ENCODE results near the gene OR52H1.
A peak's percentile ranks its signal among the peaks of the same experiment; 100 is the strongest.
"Not testable (repeated sequence)": the region's sequence is repeated elsewhere in the genome, so short reads cannot be mapped to it uniquely, and the experiment has no call there.

Gene OR52H1

DNA sequence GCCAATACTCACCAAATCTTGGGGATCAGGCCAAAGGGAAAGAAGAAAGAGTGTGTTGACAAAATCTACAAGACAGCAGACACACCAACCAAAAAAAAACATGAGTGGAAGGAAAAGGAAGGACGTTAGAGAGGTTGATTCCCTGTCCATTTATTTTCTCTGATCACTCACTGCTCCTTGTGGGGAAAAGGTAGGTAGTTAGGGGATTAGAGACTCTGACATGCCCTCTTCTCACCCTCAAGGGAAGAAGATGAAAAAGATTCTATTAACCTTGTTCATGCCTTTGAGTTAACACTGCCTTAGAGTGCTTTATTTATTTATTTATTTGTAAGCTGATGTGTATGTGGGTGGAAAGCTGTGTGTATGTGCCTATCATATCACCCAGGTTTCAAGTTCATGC, at the start of gene OR52H1:
Gene OR52H1 (minus strand): TSS at position 101 of the 400 bp plus-strand sequence. CDS start 3,035 bp downstream, outside the sequence.
- no peak for DNase-seq

DNA sequence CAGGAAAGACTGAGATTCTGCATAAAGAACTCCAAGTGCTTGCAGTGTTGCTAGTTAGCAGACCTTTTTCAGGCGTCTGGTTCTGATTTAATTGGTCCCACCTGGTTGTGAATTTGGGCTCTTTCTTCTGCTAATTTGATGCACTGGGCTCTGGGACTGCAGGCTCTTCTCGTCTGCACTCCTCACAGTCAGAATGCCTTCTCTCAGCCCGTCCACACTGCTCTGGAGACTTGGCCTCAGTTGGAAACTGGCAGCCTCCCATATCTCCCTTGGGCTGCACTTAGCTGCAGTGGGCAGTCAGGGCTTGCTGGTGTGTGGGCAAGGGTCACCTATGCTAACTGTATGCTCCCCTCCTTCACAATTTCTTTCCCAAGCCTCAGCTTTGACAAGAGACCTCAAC, 49.6 kb upstream of the OR52H1 start:
- DNase-seq = no peak

DNA sequence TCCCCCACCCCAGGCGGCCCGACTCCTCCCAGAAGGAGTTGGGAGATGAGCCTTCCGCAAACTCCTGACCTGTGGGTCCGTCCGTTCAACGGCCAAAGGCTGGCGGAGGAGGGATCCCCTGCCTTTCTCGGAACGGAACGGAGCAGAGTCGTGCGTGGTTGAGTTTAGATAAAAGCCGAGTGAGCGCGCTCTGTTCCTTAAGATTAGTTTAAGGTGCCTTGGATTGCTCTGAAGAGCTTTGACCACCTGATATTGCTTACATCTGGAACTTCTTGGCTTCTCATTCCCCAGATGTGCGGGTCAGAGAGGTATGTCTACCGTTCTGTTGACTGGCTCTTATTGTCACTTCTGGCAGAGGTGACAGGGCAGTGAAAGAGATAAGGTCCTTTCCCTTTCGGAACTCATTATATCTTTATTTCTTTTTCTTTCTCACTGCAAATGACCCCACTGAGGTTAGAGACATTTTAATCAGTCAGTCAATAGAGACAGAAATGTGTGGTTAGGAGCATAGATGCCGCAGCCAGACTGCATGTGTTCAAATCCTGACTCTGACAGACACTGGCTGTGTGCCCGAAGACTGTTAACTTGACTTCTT, 48.4 kb upstream of the OR52H1 start, which contains the start of gene TRIM6:
Gene TRIM6 (plus strand): TSS at position 31 of the 595 bp plus-strand sequence. CDS start 261 bp downstream, at position 292.
- peak; percentile 34 for DNase-seq

DNA sequence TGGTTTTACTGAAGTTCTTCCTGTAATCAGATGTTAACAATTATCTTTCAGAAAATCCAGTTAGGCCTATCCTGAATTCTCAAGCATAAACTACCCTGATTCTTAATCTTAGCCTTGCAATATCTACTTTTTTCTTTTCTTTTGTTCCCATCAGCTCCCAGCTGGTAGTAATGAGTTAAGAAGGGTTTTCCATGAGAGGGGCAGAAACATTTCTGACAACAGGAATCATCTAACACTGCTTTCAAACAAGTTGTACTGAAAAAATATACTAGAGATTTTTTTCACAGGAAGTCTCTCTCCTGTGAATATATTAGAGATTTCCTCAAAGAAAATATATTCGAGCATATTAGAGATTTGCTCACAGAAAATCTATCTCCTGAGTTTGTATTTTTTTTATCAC, 44.8 kb upstream of the OR52H1 start:
- DNase-seq = no peak

DNA sequence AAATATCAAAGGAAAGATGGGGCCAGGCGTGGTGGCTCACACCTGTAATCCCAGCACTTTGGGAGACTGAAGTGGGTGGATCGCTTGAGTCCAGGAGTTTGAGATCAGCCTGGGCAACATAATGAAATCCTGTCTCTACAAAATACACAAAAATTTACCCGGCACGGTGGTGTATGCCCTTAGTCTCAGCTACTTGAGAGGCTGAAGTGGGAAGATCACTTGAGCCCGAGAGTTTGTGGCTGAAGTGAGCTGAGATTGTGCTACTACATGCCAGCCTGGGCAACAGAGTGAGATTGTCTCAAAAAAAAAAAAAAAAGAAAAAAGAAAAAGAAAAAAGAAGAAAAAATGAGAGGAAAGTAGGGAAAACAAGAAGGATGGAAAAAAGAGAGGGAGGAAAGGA, 44.3 kb upstream of the OR52H1 start:
- DNase-seq = no peak

DNA sequence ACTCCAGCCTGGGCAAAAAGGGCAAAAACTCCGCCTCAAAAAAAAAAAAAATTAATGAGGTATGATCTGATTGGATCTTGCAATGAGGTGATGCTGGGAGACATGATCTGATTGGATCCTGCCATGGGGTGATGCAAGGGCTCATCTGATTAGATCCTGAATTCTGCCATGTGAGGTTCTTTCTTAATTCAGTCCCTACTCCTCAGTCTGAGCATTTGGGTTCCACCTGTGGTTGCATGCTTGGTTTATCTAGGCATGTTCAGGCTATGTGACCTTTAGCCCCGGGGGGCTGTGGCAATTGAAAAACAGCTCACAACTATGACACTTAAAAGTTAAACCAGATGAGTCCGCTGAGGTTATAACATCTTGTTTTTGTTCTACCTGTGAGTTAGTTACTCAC, 43.3 kb upstream of the OR52H1 start:
- DNase-seq = no peak

DNA sequence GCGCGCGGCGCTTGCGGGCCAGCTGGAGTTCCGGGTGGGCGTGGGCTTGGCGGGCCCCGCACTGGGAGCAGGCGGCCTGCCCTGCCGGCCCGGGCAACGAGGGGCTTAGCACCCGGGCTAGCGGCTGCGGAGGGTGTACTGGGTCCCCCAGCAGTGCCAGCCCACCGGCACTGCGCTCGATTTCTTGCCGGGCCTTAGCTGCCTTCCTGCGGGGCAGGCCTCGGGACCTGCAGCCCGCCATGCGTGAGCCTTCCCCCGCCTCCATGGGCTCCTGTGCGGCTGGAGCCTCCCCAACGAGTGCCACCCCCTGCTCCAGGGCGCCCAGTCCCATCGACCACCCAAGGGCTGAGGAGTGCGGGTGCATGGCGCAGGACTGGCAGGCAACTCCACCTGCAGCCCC, 41.6 kb upstream of the OR52H1 start:
- DNase-seq = not testable (repeated sequence)

DNA sequence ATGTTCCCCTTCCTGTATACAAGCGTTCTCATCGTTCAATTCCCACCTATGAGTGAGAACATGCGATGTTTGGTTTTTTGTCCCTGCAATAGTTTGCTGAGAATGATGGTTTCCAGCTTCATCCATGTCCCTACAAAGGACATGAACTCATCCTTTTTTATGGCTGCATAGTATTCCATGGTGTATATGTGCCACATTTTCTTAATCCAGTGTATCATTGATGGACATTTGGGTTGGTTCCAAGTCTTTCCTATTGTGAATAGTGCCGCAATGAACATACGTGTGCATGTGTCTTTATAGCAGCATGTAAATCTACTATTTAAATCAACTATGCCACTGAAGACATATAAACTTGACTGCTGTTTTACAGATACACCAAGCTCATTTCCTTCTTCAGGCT, 36.1 kb upstream of the OR52H1 start:
- not testable (repeated sequence) for DNase-seq

DNA sequence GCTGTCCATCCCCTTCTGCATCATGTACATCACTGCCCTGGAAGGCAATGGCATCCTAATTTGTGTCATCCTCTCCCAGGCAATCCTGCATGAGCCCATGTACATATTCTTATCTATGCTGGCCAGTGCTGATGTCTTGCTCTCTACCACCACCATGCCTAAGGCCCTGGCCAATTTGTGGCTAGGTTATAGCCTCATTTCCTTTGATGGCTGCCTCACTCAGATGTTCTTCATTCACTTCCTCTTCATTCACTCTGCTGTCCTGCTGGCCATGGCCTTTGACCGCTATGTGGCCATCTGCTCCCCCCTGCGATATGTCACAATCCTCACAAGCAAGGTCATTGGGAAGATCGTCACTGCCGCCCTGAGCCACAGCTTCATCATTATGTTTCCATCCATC, 32.7 kb upstream of the OR52H1 start:
- no peak for DNase-seq

DNA sequence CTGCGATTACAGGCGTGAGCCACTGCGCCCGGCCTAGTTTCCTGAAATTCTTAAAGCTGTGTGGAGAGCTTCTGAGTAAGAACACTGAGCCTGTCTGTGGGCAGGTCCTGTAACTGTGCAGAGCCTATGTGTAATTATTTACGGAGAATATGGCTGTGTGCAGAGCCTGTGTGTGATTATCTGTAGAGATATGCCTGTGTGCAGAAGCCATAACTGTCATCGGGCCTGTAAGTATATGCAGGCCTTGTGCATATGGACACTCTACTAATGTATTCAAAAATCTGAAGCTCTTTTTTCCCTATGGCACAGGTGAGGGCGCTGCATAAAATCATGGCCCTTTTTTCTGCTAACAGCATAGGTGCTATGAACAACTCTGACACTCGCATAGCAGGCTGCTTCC, 32.2 kb upstream of the OR52H1 start, which contains the start of gene OR52B6:
Gene OR52B6 (plus strand): TSS at position 301 of the 400 bp plus-strand sequence. CDS start 0 bp downstream, at position 301.
- no peak for DNase-seq

DNA sequence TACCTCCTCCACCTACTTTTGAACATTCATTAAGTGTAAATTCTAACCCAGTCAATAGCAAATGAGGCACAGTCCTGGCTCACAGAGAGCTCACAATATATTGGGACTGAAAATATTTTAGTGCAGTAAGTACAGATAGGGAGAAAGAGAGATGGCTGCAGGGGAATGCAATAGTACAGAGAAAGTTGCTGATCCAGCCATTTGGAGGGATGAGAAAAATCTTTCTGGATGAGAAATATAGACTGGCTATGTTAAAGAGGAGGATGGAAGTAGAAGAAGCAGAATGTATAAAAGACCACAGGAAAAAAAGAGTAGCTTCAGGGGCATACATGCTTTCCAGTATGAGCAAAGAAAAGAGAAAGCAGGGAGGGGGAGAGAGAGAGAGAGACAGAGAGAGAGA, 28.8 kb upstream of the OR52H1 start:
- no peak for DNase-seq

DNA sequence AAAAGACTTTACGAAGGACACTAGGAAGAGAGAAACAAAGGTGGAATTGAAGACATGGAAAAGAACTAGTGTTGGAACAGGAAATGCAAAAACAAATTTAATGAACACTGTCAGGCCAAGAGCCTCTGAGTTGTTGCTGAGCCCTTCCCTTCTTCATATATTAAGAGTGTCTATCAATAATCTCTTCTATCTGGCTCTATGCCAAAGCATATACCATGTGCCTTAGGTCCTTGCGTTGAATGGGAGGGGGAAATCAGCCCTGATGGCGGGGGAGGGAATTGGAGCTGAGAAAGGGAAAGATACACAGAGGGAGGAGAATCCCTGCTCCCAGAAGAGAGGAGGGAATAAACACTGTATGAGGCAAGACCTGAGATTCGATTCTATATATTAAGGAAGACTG, 26.8 kb upstream of the OR52H1 start:
- no peak for DNase-seq

DNA sequence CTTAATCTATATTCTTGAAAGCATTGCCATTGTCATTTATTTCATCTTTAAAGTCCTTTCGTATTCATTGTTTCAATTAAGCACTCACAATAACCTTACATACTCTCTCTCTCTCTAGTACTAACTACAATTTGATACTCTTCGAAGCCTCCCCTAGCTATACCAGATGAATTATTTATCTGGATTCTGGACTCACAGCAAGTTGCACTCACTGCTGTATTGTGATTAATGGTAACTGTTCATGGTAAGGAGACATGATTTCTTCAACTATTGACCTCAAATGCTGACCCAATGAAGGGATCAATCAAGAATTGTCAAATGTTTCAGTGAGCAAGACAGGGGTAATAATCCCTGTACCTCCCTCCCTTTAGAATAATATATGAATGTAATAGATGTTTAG, 26.3 kb upstream of the OR52H1 start:
- DNase-seq = no peak

DNA sequence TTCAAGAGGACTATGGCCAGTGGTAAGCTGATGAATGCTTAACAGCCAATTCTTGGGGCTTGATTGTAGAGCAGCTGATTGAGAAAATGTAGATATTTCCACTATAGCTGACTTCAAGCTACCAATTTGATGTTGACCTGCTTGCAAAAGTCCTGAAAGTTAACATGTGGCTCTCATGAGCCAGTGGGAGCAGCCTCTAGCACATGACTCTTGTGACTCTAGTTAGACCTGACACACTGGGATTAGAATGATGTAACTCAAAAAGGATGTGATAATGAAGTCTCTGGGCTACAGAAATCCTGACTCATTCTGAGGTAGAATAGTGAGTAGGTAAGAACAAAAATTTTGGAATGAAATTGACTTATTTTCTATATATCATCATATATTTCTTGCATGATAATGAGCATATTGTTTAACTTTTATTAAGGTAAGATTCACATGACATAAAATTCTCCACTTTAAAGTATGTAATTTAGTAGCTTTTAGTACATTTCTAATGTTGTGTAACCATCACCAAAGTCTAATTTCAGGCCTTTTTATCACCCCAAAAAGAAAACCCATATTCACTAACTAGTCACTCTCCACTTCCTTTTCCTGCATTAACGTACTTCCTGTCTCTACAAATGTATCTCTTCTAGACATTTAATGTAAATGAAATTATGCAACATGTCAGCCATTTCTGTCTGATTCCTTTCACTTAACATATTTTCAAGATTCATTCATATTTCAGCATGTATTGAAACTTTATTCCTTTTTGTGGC, 16.1 kb upstream of the OR52H1 start:
- peak; percentile 62 for DNase-seq

DNA sequence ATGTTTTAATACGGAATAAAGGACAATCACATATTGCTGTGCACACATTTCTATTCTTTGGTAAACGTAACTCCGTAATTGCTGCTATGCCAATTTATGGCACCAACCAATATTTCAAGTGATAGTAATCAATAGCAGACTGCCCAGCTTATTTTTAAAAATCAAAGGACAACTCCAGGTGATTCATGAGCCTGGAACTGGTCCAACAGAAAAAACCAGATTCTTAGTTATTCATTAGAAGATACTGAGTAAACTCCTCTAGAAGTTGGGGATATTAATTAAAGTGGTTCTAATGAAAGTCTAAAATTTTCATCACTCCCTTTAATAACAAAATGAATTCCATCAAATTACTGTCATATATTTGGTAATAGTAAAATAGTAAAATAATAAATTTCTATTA, 9.4 kb upstream of the OR52H1 start:
- DNase-seq = no peak

DNA sequence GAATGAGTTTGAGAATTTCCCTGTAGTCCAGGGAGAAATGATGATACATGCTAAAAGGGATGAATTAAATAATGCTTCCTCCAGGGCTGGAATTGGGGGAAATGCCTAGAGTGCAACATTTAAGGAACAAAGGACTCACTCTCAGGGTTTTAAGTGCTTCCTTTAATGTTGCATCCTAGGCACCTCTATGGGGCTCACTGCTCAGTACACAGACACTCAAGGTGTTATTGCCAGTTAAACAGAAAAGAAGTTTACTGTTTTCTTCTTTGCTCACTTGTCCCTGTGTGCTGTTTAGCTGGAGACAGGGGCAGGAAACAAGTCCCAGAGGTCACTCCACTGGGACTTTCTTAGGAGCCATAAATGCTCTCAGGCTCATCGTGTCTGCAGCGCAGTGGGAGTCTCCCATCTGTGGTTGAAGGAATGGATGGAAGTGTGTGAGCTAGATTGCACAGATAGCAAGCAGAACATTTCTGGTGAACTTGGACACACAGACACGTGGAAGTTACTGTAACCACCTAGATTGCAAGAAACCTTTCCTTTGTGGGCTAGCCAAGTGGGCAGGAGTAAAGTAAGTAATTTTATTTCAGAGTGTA, 8.4 kb upstream of the OR52H1 start:
- no peak for DNase-seq

DNA sequence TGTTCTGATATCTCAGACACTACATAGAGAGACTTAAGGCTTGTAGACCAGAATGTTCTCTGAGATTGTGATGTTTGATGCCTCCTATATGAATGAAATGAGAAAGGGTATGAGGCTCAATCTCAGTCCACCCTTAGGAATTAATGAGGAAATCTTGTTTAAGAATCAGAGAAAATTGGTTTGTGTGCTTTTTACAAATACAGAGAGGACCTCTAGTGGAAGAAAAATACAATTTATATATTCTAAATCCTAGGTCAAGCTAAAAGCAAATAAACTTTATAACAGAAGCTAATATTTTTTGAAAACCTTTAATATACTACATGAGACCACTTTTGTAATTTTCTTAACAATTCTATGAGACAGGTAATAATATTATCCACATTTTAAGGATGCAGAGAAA, 5.0 kb upstream of the OR52H1 start:
- no peak for DNase-seq

DNA sequence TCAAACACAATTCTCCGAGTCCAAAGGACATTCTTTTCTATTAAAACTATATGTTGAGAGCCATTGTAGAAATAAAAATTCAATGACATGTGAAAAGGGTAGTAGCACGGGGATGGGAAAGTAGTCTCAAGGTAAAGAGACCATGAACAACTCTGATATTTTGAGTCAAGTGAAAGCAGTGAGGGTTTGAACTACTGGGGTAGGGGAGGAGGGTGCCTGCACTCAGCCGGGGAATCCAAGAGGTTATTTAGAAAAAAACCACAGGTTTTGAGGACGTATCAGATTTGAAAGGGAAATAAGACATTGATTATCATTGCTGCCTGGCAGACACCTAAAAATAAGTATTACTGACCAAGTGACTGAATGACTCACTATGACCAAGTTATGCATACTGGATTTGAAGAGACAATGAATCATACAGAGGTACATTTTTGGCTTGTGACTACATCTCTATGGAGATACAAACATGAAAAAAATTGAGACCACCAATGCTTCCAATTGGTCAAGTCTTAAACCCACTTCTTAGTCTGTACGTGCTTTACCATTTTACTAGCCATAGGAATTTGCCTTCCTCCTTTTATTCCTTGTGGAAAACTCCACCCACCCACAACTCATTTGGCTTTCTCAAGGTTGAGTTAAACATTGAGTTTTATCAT, 2.2 kb upstream of the OR52H1 start:
- no peak for DNase-seq

DNA sequence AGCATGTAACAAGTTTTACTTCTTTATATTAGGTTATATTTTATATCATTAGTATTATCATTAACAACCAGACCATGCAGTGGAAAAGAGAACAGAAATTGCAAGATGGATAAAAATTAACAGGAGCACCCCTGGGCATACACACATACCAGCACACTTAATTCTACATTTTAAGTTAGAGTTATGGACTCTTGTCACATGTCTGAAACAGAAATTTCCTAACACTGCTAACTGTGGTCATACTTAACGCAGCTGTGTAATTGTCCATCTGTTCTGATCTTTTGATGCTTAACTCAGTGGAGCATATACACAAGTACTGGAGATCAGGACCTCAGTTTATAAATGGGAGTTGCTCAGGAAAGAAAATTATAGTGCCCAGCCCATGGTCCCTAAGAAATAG, 358 bp downstream of the OR52H1 start:
- DNase-seq = no peak

DNA sequence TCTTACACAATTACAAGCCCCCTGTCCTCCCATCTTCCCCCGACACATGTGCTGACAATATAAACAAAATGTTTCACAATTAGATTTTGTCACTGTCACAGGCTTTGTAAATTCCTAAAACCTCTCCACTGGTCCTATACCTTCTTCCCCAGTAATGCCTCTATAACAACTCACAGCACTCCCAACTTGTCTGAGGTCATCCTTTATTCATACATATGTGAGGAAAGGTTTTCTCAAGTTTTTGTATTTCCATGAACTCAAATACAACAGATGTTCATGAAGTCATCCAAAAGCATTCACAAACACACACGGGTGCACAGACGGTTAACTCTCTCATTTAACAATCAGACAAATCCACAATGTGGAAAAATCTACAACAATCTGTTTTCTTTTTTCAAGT, 1.9 kb downstream of the OR52H1 start:
- DNase-seq = no peak

DNA sequence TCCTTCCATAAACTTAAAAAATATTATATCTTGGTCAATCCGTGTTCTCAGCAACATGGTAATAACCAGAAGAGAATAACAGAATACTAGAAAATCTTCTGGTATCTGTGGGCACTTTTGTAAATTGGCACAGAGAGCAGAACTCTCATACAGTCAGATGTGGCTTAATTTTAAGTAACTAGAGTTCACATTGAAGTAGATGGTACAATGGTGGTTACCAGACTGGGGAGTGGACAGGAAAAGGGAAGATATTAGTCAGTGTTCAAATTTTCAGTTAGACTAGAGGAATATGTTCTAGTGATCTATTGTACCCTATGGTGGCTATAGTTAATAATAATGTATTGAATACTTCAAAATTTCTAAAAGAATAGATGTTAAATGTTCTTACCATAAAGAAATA, 6.9 kb downstream of the OR52H1 start:
- DNase-seq = no peak

DNA sequence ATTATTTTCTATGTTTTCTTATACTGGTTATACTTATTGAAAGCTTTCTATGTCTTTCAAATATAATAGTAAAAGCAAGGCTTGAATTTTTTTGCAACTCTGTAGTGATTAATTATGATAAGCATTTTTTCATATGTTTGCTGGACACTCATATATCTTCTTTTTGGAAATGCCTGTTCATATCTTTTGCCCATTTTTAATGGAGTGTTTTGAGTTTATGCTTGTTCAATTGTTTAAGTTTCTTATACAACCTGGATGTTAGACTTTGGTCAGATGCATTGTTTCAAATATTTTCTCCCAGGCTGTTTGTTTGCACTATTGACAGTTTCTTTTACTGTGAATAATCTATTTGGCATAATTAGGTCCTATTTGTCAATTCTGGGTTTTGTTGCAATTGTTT, 11.9 kb downstream of the OR52H1 start:
- no peak for DNase-seq

DNA sequence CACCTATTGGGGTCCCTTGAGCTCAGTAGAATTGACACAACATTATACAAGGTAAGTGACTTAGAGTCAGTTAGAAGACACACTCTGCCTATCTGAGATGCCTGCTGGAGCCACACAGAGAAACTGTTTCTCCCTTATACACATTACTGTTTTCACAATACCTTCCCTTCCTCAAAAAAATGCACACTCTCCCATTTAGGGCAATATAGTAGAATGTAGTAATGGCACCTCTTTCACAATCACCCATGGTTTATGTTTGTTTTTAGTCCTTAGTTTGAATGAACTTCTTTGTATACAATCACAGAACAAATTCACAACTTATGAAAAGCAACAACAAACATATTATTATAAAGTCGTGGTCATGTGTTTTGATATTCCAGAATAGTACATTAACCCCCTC, 14.3 kb downstream of the OR52H1 start:
- peak; percentile 4 for DNase-seq
